Measurements from ENCODE around the gene WASF3.

The WASF3 gene, protein sequence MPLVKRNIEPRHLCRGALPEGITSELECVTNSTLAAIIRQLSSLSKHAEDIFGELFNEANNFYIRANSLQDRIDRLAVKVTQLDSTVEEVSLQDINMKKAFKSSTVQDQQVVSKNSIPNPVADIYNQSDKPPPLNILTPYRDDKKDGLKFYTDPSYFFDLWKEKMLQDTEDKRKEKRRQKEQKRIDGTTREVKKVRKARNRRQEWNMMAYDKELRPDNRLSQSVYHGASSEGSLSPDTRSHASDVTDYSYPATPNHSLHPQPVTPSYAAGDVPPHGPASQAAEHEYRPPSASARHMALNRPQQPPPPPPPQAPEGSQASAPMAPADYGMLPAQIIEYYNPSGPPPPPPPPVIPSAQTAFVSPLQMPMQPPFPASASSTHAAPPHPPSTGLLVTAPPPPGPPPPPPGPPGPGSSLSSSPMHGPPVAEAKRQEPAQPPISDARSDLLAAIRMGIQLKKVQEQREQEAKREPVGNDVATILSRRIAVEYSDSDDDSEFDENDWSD
- total RNA-seq: 0 to 0.57 (median 0.10) reads per million in 18 experiments

DNA sequence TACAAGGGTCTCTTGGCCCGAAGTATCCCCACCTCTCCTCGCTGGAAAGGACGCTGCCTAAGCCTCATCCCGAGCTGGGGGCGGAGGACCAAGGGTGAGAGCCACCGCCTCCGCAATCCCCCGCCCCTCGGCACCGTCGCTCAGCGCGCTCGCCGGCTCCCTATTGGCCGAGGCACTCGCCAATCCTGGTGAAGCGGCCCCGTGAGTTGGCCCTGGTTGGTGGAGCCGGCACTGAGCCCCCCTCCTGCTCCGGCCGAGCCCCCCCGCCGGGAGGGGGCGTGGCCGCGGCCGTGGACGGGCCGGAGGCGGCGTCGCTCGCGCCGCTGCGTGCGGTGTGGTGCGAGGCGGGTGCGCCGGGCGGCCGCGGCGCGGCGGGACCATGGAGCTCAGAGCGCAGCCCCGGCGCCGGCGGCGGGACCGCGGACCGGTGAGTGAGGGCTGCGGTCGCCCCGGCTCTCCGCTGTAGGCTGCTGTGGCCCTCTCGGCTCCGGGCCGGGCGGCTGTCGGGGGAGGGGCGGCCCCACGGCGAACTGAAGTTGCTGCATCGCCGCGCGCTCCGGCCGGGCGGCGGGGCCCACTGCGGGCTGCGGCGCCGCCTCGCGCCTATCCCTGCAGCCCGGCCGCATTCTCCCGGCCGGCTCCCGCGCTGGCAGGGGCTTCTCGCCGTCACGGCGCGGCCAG, at the start of gene WASF3:
Gene WASF3, plus strand, starts transcription at position 291 of the 681 bp plus-strand sequence. CDS start 84,588 bp downstream, outside the sequence.
- DNase-seq: peak; percentile 1 to 4

GRCh38 chr13:26508885-26509284, 48.6 kb upstream of the WASF3 start:
- no peak for DNase-seq

GRCh38 chr13:26509491-26509890, 48.0 kb upstream of the WASF3 start:
- no peak for DNase-seq

GRCh38 chr13:26513931-26514330, 43.6 kb upstream of the WASF3 start:
- DNase-seq: no peak

- no peak for DNase-seq
Measured at GRCh38 chr13:26515721-26516120, 41.8 kb upstream of the WASF3 start.

DNA sequence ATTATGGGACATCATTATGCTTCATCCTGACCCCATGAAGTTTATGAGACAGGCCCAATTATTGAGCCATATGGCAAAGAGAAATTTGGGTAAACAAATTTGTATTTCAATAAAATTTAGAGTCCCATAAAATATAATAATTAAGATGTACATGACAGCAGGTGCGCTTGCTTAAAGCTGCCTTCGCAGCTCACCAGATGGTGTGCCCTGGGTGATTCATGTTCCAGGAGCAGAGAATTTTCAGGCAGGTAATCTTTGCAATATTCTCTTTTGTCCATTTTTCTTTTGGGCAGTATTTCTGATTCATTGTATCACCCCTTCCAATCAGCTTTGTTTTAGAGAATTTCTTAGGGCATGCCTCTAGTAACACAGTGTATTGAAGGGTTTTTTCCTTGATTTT, 39.5 kb upstream of the WASF3 start:
- DNase-seq: no peak

DNA sequence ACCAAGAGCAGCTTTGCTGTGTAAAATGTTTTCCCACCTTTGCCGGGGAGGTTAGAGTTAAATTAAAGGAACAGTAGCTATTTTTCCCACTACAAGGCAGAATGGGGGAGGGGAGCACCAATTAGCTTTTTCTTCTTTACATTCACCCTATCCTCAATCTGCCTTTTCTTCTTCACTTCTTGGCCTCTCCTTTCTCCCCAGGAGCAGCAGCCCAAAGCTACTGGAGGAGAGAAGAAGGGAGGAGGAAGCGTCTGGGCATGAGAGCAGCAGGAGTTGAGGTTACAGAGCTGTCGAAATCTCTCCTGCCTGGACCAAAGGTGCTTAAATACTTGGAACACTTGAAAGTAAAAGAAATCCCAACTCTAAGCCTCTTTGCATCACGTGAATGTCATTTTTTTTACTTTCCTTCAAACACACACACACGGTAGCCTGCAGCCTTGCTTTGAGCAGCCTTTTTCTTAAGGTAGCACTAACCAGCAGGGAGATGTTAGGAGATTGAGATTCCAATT, 39.0 kb upstream of the WASF3 start:
- DNase-seq: no peak

GRCh38 chr13:26522571-26522970, 34.9 kb upstream of the WASF3 start:
- no peak for DNase-seq

GRCh38 chr13:26523007-26523406, 34.5 kb upstream of the WASF3 start:
- no peak for DNase-seq

DNA sequence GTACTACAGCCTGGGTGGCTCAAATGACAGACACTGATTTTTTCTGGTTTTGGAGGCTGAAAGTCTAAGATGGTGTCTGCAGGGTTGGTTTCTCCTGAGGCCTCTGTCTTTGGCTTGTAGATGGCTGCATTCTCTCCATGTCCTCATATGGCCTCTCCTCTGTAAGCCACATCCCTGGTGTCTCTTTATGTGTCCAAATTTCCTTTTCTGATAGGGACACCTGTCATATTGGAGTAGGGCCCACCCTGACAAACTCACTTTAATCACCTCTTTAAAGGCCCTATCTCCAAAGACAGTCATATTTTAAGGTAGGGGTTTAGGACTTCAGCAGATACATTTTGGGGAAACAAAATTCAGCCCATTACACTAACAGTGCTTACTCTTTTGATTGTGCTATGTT, 32.0 kb upstream of the WASF3 start:
- DNase-seq: no peak

DNA sequence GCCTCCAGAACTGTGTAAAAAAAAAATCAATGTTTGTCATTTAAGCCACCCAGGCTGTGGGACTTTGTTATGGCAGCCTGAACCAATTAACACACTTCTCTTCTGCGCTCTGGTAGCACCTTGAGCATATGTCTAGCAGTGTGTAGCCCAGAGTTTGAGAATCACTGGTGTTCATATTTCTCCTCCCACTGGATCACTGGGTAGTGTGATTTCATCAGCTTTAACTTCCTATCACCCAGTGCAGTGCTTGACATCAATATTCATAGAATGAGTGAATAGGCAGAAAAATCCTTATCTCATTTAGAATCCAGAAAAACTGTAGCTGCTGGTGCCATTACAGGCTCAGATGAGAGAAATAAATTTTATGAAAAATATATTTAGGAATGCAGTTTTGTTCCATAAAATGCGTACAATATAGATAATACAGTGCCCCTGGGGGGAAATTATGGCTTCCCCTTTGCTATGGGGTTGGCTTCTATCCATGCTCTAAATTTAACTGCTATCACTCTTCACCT, 30.7 kb upstream of the WASF3 start:
- no peak for DNase-seq

DNA sequence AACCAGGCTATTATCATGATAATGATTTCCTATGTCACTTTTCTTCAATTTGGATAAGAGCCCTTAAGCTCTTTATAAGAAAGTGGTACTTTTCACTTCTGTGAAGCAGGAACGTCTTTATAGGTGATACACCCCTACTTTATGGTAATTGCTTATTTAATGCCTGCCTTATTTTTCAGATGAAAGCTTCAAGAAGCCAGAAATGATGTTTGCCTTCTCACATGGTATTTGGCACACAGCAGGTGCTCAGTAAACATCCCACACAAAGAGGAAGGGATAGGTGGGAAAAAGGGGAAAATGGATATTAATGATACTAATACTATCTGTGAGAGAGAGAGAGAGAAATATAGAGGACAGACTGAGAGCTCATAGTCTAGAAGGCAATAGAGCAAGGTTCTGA, 29.0 kb upstream of the WASF3 start:
- no peak for DNase-seq

DNA sequence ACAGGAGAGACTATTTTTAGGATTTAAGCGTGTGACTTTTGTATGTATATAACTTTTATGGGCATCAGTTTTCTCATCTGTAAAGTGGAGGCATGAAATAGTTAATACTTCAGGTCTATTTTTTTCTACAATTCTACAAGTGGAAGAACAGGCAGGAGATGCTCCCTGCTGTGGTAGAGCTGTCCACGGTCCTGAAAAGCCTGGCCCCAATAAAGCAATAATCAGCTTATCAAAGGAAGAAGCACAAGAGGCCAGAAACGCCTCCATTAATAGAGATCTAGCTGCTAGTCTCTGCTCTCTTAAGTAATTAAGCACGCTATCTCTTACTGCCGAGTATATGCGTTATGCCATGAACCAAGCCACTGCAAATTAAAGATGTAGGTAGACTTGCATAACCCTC, 28.0 kb upstream of the WASF3 start:
- DNase-seq: peak in 1 of 2 donors; percentile 23

DNA sequence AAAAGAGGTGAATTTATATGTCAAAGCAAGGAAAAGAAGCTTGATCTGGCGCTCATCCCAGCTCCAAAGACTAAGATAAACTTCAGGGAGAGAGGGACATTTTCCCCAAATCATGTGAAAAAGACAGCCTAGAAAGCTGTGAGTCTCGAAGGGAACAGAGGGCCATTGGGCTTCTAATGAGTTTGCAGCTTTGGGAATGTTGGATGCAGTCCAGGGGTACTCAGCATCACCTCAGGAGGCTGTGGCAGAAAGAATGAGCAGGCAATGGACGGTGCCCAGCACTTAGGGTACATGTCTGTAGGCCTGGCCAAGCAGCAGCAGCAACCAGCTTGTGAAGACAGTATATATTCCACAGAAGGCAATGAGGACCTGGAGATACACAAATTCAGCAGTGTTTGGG, 25.7 kb upstream of the WASF3 start:
- DNase-seq: no peak

GRCh38 chr13:26534036-26534726, 23.3 kb upstream of the WASF3 start:
- no peak for DNase-seq

DNA sequence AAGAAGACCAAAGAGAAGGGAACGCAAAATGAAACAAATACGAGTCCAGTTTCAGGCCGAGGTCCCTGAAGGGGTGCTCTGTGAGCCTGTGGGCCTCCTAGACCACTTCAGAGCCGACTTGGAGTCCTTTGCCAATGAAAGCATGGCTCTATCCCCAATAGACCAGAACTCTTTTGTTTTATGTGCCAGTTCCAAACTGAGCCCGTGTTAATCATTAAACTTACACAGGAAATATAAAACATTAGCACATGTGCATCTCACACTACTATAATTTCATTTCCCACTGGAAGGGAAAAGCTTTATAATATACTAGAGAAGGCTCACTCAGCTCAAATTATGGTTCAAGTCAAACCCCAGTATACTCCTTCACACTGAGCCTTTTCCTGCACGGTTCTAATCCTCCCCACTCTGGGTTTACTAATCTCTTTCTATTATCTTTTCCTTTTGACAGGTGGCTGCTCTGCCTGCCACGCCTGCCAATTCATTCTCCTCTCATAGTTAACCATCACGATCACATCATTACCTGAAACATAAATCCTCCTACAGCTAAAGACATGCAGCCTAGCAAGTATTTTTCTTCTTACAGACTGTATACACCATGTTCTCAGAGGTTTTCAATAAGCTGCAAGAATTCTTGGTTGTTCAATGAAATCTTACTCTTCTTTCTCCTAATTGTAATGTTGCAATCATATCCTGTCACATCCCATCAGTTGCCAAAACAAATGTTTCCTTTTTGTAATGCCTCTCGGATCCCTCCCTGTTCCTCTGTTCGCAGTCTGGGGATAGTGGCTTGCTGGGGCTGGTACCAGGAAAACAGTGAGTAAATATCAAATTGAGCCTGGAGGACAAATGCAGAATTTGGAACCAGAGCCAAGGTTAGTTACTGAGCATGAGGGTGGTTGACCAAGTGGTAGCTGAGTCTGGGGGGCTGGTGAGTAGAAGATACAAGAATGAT, 18.8 kb upstream of the WASF3 start:
- DNase-seq: no peak

DNA sequence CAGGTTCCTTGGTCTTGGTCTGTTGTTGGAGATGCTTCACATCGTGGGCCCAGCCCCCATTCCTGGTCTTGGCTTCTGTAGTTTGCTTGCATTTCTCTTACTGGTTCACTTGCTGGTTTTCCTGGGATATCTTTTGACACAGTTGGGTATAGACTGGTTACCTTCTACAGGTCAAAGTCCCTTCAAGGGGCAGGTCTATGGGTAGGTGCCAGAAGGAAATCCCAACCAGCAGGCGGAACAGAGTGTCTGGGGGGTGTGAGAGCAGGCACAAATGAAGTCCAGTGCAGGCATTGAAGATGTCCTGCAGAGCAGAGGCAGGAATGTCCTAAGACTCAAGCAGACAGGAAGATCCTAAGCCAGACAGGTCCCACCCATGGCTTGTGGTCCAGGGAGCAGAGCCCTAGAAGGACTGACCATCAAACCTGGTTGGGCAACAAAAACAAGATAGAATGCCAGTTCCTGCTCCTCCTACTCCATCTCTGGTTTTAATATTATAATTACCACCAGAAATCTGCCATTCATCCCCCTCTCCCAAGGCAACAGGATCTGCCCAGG, 17.7 kb upstream of the WASF3 start:
- DNase-seq: no peak

GRCh38 chr13:26540334-26540733, 17.1 kb upstream of the WASF3 start:
- no peak for DNase-seq

GRCh38 chr13:26541041-26541440, 16.4 kb upstream of the WASF3 start:
- DNase-seq: no peak

DNA sequence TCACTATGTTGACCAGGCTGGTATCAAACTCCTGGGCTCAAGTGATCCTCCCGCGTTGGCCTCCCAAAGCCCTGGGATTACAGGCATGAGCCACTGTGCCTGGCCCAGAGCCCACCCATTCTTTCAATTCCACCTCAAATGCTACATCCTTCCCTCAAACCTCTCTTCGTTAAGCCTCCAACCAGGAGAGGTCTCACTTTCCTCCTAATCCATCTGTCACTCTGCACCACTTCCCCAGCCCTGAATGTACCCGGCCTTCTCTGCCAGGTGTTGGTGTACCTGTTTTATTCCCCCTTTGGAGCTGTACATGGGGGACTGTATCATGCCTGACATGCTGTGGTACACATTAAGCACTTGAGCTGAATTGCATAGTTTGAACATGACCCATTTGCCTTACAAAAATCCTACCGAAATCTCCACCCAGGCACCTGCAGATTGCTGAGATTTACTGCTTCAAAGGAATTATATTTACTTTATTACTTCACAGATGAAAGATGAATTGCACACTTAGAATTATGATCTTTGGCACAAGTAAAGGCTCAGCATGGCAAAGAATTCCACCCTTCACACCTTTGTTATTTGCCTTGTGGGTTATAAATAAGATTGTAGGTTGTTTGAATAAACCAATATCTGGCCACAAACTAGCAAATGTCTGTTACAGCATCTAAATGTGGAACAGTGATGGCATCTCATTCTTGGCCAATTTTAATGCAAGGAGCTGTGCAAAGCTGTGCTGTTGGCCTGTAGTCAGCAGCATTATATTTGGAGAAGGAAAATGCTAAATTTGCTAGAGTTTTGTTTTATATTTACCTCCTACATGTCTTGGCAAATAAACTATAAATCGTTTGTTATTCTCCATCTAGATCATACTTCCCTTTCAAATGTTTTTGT, 15.6 kb upstream of the WASF3 start:
- no peak for DNase-seq

Data from inflammatory macrophage (primary cell).